ENCODE data around the gene PLLP.

PLLP gene

GRCh38 chr16:57233944-57234706, 50.3 kb downstream of the PLLP start:
- no peaks in the 10 kb centered on the region for H3K27me3 Mint-ChIP-seq
- no peak overlapping the region for H3K27ac Mint-ChIP-seq
- H3K9me3 Mint-ChIP-seq, result no peaks in the 10 kb centered on the region
- H3K4me3 Mint-ChIP-seq, result no peak overlapping the region
- H3K4me1 Mint-ChIP-seq, result peaks cover 12% of the 10 kb centered on the region
- DNase-seq, result no peak
- no peak for ATAC-seq

- no peak overlapping the region for H3K27ac Mint-ChIP-seq
- H3K4me1 Mint-ChIP-seq, result peaks cover 12% of the 10 kb centered on the region
- no peak overlapping the region for H3K4me3 Mint-ChIP-seq
- H3K27me3 Mint-ChIP-seq, result no peaks in the 10 kb centered on the region
- H3K9me3 Mint-ChIP-seq, result no peaks in the 10 kb centered on the region
- DNase-seq (no peak), ATAC-seq (no peak)
Observed at GRCh38 chr16:57231821-57232350, 52.6 kb downstream of the PLLP start.

GRCh38 chr16:57229079-57229478, 55.4 kb downstream of the PLLP start:
- Mint-ChIP-seq H3K4me1 (no peaks in the 10 kb centered on the region), H3K4me3 (no peak overlapping the region), H3K27me3 (no peaks in the 10 kb centered on the region), H3K27ac (no peak overlapping the region), H3K9me3 (no peaks in the 10 kb centered on the region)
- DNase-seq (no peak), ATAC-seq (no peak)

GRCh38 chr16:57226701-57227621, 57.5 kb downstream of the PLLP start:
- H3K4me3 Mint-ChIP-seq, result no peak overlapping the region
- H3K4me1 Mint-ChIP-seq, result no peaks in the 10 kb centered on the region
- H3K27me3 Mint-ChIP-seq, result no peaks in the 10 kb centered on the region
- peak overlapping the region in 1 of 2 donors; percentile 46 for H3K27ac Mint-ChIP-seq
- DNase-seq (no peak), ATAC-seq (no peak)
- no peaks in the 10 kb centered on the region for H3K9me3 Mint-ChIP-seq

GRCh38 chr16:57225978-57226377, 58.5 kb downstream of the PLLP start:
- no peaks in the 10 kb centered on the region for H3K9me3 Mint-ChIP-seq
- no peak for DNase-seq
- no peaks in the 10 kb centered on the region for H3K27me3 Mint-ChIP-seq
- H3K4me3 Mint-ChIP-seq, result no peak overlapping the region
- H3K4me1 Mint-ChIP-seq, result no peaks in the 10 kb centered on the region
- no peak overlapping the region for H3K27ac Mint-ChIP-seq
- ATAC-seq, result no peak

- Mint-ChIP-seq H3K27ac (no peak overlapping the region), H3K4me1 (no peaks in the 10 kb centered on the region), H3K9me3 (no peaks in the 10 kb centered on the region), H3K4me3 (no peak overlapping the region), H3K27me3 (no peaks in the 10 kb centered on the region)
- no peak for ATAC-seq
- no peak for DNase-seq
Observed at GRCh38 chr16:57224651-57225335, 59.7 kb downstream of the PLLP start.

- no peaks in the 10 kb centered on the region for H3K4me1 Mint-ChIP-seq
- DNase-seq (no peak), ATAC-seq (no peak)
- H3K4me3 Mint-ChIP-seq, result no peak overlapping the region
- H3K9me3 Mint-ChIP-seq, result peaks cover 0 to 6% of the 10 kb centered on the region in 2 donors
- no peak overlapping the region for H3K27ac Mint-ChIP-seq
- no peaks in the 10 kb centered on the region for H3K27me3 Mint-ChIP-seq
Observed at GRCh38 chr16:57223057-57223456, 61.4 kb downstream of the PLLP start.

GRCh38 chr16:57216968-57217367, 67.5 kb downstream of the PLLP start:
- Mint-ChIP-seq H3K27me3 (no peaks in the 10 kb centered on the region), H3K9me3 (peaks cover 9 to 27% of the 10 kb centered on the region in 2 donors), H3K4me3 (no peak overlapping the region), H3K27ac (no peak overlapping the region), H3K4me1 (no peaks in the 10 kb centered on the region)
- DNase-seq (no peak), ATAC-seq (no peak)

- H3K4me3 Mint-ChIP-seq, result no peak overlapping the region
Observed at GRCh38 chr16:57213462-57213861, 71.0 kb downstream of the PLLP start.

GRCh38 chr16:57209780-57210179, 74.7 kb downstream of the PLLP start:
- H3K27ac Mint-ChIP-seq, result no peak overlapping the region
- no peaks in the 10 kb centered on the region for H3K4me1 Mint-ChIP-seq
- ATAC-seq (no peak), DNase-seq (no peak)
- no peak overlapping the region for H3K4me3 Mint-ChIP-seq
- H3K9me3 Mint-ChIP-seq, result peaks cover 0 to 2% of the 10 kb centered on the region in 2 donors
- H3K27me3 Mint-ChIP-seq, result no peaks in the 10 kb centered on the region

More at GRCh38 chr16:57213462-57213861, 71.0 kb downstream of the PLLP start:
- H3K27ac Mint-ChIP-seq, result no peak overlapping the region
- ATAC-seq, result no peak
- no peaks in the 10 kb centered on the region for H3K4me1 Mint-ChIP-seq
- H3K27me3 Mint-ChIP-seq, result no peaks in the 10 kb centered on the region
- DNase-seq, result no peak
- peaks cover 9 to 21% of the 10 kb centered on the region in 2 donors for H3K9me3 Mint-ChIP-seq

- no peak overlapping the region for H3K27ac Mint-ChIP-seq
Observed at GRCh38 chr16:57208926-57209325, 75.5 kb downstream of the PLLP start.

More at GRCh38 chr16:57208926-57209325, 75.5 kb downstream of the PLLP start:
- no peaks in the 10 kb centered on the region for H3K4me1 Mint-ChIP-seq
- H3K27me3 Mint-ChIP-seq, result no peaks in the 10 kb centered on the region
- no peak for DNase-seq
- H3K9me3 Mint-ChIP-seq, result no peaks in the 10 kb centered on the region
- no peak for ATAC-seq
- H3K4me3 Mint-ChIP-seq, result no peak overlapping the region
